NCI-H2107 (cell line): ENCODE measurements around the gene DNAJC5.
"Not testable (repeated sequence)": the region's sequence is repeated elsewhere in the genome, so short reads cannot be mapped to it uniquely, and the experiment has no call there.

Experiments
- DNase-seq: peaks from one replicate; lab custom pipeline; 2025; lab: John Stamatoyannopoulos, UW

DNAJC5 gene

DNA sequence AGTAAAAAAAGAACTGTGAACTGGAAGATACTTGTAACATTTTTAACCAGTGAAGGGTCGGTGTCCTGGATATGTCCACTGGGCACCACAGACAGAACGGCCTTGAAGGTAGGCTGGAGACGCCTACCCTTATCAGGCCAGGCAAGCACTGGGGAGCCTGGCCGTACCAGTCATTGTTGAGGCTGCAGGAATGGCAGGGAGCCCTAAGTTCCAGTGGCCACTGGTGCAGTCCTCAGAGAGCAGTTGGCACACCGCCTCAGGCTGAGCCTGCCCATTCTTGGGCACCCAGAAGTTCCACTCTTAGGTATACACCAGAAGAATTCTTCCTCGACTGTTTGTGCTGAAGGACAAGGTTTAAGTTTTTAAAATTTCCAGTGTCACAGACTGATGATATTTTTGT, 20.5 kb downstream of the DNAJC5 start:
- DNase-seq, result no peak

GRCh38 chr20:63916371-63916939, 21.5 kb downstream of the DNAJC5 start:
- not testable (repeated sequence) for DNase-seq

DNA sequence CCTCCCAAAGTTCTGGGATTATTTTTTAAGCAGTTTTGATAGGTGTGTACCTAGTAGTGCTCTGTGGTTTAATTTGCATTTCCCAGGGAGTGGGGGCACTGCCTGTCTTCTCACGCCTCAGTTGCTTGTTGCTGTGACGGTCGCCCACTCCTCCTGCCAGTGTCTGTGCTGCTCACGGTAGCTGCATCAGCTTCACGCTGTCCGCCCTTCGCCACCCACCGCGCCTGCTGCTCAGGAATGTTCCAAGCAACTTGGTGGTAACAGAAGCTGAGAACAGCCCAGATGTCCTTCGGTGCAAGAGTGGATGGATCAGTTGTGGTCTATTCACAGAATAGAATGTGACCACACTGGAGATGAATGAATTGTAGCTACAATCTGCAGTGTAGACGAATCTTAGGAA, 22.9 kb downstream of the DNAJC5 start:
- DNase-seq, result no peak

GRCh38 chr20:63919130-63919529, 24.2 kb downstream of the DNAJC5 start:
- DNase-seq, result no peak

- DNase-seq, result no peak
These were observed 25.3 kb downstream of the DNAJC5 start for GRCh38 chr20:63920226-63920625.

- DNase-seq, result no peak
These were observed 28.7 kb downstream of the DNAJC5 start for GRCh38 chr20:63923651-63924050.

GRCh38 chr20:63924241-63924640, 29.3 kb downstream of the DNAJC5 start:
- no peak for DNase-seq

GRCh38 chr20:63926298-63926697, 31.4 kb downstream of the DNAJC5 start:
- no peak for DNase-seq

DNA sequence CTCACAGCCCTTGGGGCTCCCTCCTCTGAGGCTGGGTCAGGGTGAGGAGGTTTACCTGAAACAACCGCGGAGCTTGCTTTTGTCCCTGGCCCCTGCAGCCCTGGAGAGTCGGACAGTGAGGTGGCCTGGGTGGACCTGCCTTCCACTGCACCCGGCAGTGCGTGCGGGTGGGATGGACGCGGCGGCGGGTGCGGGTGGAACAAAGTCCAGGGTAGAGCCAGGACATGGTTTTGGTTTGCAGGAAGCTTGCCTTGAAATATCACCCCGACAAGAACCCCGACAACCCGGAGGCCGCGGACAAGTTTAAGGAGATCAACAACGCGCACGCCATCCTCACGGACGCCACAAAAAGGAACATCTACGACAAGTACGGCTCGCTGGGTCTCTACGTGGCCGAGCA, 34.1 kb downstream of the DNAJC5 start:
- DNase-seq, result no peak

DNA sequence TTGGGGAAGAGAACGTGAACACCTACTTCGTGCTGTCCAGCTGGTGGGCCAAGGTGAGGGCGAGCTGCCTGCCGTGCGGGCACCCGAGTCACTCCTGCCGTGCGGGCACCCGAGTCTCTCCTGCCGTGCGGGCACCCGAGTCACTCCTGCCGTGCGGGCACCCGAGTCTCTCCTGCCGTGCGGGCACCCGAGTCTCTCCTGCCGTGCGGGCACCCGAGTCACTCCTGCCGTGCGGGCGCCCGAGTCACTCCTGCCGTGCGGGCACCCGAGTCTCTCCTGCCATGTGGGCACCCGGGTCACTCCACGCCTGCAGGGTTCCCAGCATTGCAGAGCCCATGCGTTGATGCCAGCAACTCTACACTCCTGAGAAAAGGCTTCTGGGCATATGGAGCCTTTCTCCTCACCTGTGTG, 34.6 kb downstream of the DNAJC5 start:
- not testable (repeated sequence) for DNase-seq

- DNase-seq, result no peak
These were observed 36.1 kb downstream of the DNAJC5 start for GRCh38 chr20:63930971-63931553.

GRCh38 chr20:63931735-63932134, 36.8 kb downstream of the DNAJC5 start:
- no peak for DNase-seq

GRCh38 chr20:63932606-63933160, 37.8 kb downstream of the DNAJC5 start:
- no peak for DNase-seq

- DNase-seq, result no peak
These were observed 38.7 kb downstream of the DNAJC5 start for GRCh38 chr20:63933646-63934045.

DNA sequence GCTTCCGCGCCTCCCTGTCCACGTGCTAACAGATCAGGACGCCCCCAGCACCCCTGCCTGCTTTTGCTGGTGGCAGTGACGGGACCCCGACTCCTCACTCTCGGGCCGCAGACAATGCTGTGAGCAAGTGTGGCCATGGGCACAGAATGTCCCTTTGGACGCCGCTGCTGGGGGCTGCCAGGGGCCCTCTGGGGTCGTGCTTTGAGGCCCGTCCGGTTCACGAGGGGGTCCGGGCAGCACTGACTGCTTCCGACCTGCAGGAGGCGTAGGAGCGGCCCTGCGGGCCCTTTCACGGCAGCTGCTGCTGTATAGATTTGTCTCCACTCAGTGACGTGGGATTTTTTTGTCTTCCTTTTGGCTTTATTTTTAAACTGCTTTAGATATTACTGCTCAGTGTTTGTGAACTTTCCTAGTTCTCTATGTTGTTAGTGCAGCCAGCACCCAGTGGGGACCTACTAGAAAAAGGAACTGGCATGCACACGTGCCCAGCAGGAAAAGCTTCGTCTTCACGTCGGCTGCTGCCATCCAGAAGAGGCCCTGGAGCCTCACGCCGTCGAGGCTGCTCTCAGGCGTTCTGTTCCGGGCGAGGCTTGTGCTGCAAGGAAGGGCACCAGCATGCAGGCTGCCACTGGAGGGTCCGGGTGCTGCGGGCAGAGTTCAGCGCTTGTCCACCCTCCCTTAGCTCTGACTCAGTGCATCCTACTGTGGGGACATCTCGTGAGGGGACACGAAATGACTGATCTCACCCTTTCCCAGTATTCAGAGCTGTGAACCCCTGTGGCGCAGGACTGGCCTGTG, 39.5 kb downstream of the DNAJC5 start:
- DNase-seq, result no peak

DNA sequence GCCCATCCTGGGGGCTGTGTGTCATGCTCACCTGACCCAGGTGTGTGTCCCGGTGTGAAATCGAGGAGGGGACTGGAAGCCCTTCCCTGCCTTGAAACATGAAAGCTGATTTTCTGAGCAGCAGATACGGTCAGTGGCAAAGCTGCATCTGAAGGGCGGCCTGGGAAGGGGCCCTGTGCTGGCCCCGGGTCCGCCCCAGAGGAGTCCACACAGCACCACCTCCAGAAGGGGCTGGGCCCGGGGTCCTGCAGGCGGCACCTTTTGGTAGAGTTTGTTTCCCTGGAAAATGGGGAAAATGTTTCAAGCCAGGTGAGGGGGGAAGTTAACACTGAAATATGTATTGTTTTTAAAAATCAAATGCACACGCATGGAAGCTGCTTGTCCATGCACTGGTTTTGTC, 40.5 kb downstream of the DNAJC5 start:
- DNase-seq, result no peak

GRCh38 chr20:63937596-63937995, 42.7 kb downstream of the DNAJC5 start:
- DNase-seq, result no peak

DNA sequence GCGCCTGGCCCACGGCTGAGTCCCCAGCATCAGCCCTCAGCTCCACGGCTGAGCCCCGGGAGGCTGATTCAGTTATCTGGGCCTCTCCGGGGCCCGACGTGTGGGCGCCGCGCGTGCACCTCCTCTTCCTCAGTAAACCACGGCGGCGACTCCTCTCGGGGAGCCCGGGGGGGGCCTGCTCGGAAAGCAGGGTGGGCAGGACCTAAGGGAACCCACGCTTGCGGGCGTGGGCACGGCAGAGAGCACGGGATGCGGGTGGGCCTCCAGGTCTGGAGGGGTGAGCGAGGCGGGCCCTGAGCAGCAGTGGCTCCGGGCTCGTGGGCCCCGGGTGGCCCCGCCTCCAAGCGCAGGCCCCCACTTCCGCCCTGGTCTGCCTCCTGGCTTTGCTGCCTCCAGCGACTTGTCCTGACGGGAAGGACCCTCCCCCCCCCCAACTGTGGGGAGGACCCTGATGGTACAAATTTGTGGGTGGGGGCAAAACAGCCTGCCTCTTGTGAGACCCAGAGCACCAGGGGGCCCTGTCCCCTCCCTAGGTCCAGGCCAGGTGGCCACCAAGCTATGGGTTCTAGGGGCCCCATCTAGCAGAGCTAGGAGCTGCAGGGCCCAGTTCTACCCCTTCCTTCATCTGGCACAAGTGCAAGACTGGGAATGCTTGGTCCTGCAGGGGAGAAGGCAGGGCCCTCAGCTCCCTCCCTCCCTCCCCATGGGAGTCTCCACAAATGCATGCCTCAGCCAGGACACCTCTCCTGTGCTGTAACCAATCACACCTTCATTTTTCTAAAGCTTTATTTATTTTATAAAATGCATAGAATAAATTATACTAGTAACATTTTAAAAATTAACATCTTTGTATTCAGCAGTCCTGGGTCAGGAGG, 44.4 kb downstream of the DNAJC5 start:
- no peak for DNase-seq

DNA sequence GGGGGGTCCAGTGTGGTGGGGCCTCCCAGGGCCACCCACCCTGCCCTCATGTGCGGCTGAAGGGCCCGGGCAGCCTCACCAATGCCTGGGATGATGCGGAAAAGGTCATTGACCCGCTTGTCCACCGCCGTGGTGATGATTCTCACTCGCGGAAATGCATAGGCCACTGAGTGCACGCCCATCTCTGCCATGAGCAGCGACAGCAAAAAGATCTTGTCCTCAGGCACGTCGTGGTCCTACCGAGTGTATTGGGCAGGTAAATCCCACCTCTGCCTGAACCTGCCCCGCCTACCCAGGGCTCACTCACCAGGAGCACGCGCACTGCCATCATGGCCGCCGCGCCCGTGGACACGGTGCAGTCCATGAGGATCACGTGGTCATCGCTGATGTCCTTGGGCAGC, 45.1 kb downstream of the DNAJC5 start:
- no peak for DNase-seq

- no peak for DNase-seq
These were observed 45.7 kb downstream of the DNAJC5 start for GRCh38 chr20:63940472-63941266.
